ENCODE results near the gene URGCP.

URGCP gene

GRCh38 chr7:43906331-43907010, at the start of gene URGCP:
Gene URGCP, minus strand, starts transcription at chr7:43906596. Its CDS starts 21 bp downstream, at chr7:43906575.
- peak in 1 of 2 experiments; percentile 21 for DNase-seq

GRCh38 chr7:43956027-43956426, 49.6 kb upstream of the URGCP start:
- DNase-seq = no peak

- peak in 1 of 2 experiments; percentile 26 for DNase-seq
Measured at GRCh38 chr7:43954524-43955228, 48.3 kb upstream of the URGCP start.

GRCh38 chr7:43953071-43953470, 46.7 kb upstream of the URGCP start:
- DNase-seq = no peak

- no peak for DNase-seq
Measured at GRCh38 chr7:43952028-43952427, 45.6 kb upstream of the URGCP start.

DNA sequence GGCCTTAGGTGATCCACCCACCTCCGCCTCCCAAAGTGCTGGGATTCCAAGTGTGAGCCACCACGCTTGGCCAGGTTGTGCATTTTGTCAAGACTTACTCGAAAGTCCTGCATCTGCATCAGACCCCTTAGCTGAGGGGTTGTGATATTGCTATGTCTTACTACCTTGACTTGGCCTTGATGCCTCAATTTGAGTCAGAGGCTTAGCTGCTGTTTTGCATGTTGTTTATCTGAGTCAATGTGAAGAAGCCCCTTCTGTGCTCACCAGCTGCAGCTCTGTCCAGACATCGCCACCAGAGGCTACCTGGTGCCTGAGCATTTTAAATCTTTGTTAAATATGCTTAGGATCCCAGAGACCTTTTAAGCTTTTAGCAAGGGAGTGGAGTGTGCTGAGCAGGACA, 37.9 kb upstream of the URGCP start:
- no peak for DNase-seq

GRCh38 chr7:43943417-43944187, 37.2 kb upstream of the URGCP start:
- DNase-seq = no peak

GRCh38 chr7:43942997-43943396, 36.6 kb upstream of the URGCP start:
- no peak for DNase-seq

GRCh38 chr7:43942250-43942649, 35.9 kb upstream of the URGCP start:
- DNase-seq = no peak

DNA sequence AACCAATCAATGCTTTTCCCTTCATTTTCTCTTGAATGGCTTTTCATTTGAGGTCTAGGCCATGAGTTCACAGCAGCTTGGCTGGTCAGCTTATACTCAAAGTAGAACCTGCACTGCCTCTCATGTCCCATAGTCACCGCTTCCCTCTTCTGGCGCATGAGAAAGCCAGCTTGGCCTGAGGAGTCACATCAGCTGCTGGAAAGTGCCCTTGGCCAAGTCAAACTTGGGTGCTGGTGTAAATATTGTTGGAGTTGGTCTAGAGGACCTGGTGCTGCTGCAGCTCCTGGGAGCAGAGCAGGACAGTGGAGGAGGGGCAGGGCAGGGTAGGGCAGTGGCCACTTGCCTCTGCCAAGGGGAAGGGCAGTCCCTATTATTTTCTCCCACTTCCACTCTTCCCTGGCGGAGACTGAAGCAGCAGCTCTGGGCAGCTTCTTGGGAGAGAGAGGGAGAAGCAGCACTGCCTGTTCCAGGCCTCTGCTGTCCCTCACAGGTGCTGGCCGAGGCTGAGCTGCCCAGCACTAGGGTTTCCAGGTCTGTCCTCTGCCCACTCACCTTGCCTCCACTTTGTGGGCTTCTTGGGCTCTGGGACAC, 32.6 kb upstream of the URGCP start:
- no peak for DNase-seq

- DNase-seq = no peak
Measured at GRCh38 chr7:43937444-43937843, 31.0 kb upstream of the URGCP start.

DNA sequence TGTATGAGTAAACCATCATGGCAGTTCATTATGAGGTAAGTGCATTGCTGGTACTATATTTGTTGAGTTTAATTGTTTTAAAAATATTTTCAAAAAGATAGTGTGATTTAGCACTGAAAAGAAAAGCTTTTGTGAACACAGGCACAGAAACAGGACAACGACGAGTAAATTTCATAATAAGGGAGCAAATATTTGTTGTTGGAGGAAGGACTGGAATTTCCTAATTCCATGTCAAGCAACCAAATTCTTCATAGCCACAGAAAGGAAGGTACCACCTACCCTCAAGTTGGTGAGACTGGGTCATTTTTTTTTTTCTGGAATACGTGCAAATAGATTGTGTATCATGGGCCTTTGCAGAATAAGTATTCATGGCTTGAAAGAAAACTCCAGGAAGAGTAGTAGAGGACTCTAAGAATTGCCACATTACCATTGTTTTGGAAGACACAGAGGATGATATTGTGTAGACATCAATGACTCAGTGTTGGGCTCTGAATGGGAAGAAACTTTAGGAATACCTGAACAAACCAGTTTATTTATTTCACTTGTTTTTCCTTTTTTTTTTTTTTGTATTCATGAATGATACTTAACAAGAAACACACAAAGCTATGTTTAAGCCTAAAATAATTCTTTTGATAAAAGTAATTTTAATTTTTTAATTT, 27.6 kb upstream of the URGCP start:
- no peak for DNase-seq

GRCh38 chr7:43931346-43931745, 24.9 kb upstream of the URGCP start:
- no peak for DNase-seq

GRCh38 chr7:43929529-43930457, 23.4 kb upstream of the URGCP start:
- DNase-seq = no peak

- DNase-seq = no peak
Measured at GRCh38 chr7:43927810-43928209, 21.4 kb upstream of the URGCP start.

DNA sequence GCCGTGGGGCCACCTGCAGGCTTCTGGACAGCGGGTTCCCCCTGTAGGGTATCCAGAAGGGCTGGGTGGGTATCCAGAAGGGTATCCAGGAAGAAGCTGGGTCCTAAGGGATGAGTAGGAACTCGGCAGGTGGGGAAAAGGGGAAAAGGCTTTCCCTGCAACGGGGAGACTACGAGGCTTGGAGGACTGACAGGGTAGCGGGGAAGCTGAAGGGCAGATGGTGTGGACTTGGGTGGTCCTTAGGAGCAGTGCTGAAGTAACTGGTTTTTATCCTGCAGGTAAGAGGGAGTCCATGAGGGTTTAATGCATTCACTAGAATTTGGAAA, 20.4 kb upstream of the URGCP start:
- no peak for DNase-seq

- DNase-seq = peak; percentile 74 to 82
Measured at GRCh38 chr7:43925984-43926797, 19.8 kb upstream of the URGCP start, which contains the start of gene UBE2D4. Gene UBE2D4, plus strand, starts transcription at chr7:43926436. Its CDS starts 97 bp downstream, at chr7:43926533.

GRCh38 chr7:43922726-43923125, 16.3 kb upstream of the URGCP start:
- DNase-seq = no peak

- DNase-seq = no peak
Measured at GRCh38 chr7:43921423-43921822, 15.0 kb upstream of the URGCP start.

- DNase-seq = no peak
Measured at GRCh38 chr7:43915907-43916306, 9.5 kb upstream of the URGCP start.

DNA sequence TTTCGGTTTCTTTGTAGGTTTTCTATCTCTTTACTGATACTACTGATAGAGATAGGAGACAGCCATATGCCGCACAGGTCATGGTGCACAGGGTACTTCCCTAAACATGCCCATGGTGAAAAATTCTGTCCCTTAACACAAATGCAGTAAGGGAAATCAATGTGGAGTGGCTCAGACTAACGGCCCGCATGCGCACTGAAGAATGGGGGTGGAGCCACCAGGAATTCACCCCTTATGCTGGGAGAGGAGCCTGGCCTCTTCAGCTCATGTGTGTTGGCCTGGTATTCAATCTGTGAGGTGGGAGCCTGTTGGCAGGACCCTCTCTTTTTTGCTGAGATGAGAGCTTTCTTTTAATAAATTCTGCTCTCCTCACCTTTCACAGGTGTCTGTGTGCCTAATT, 8.4 kb upstream of the URGCP start:
- no peak for DNase-seq

All from NCI-H1930 (cell line).